ENCODE results near the gene ELFN2.

Gene ELFN2

DNA sequence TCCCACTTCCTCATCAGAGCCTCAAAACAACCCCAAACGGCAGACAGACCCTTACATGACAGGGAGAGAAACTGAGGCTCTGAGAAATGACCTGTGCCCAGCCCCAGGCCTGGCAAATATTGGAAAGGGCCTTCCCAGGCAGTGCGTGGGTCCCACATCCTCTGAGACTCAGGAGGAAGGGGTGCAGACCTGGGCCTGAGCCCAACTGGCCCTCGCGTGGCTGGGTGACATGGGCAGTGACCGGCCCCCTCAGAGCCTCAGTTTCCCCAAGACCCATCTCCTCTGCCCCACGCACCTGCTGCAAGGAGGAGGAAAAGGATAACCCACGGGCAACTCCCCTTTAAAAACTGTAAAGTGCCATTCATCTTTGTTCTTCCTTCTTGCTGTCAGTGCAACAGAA is 35.6 kb downstream of the ELFN2 start:
- no peak for TF ChIP-seq TAF1 (IDR thresholded peaks at IDR 0.05; ENCODE audit: low read depth)
- no peak for TF ChIP-seq EGR1 (IDR thresholded peaks at IDR 0.05)
- TF ChIP-seq FOXM1 (IDR thresholded peaks at IDR 0.05; ENCODE audit: borderline replicate concordance, low read depth) = no peak
- TF ChIP-seq, protein P1, sequence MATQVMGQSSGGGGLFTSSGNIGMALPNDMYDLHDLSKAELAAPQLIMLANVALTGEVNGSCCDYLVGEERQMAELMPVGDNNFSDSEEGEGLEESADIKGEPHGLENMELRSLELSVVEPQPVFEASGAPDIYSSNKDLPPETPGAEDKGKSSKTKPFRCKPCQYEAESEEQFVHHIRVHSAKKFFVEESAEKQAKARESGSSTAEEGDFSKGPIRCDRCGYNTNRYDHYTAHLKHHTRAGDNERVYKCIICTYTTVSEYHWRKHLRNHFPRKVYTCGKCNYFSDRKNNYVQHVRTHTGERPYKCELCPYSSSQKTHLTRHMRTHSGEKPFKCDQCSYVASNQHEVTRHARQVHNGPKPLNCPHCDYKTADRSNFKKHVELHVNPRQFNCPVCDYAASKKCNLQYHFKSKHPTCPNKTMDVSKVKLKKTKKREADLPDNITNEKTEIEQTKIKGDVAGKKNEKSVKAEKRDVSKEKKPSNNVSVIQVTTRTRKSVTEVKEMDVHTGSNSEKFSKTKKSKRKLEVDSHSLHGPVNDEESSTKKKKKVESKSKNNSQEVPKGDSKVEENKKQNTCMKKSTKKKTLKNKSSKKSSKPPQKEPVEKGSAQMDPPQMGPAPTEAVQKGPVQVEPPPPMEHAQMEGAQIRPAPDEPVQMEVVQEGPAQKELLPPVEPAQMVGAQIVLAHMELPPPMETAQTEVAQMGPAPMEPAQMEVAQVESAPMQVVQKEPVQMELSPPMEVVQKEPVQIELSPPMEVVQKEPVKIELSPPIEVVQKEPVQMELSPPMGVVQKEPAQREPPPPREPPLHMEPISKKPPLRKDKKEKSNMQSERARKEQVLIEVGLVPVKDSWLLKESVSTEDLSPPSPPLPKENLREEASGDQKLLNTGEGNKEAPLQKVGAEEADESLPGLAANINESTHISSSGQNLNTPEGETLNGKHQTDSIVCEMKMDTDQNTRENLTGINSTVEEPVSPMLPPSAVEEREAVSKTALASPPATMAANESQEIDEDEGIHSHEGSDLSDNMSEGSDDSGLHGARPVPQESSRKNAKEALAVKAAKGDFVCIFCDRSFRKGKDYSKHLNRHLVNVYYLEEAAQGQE (IDR thresholded peaks at IDR 0.05; ENCODE audit: low read depth) = no peak
- TF ChIP-seq TEAD4 (IDR thresholded peaks at IDR 0.05) = no peak
- TF ChIP-seq CEBPB (IDR thresholded peaks at IDR 0.05) = no peak
- no peak for TF ChIP-seq ZBTB7A (IDR thresholded peaks at IDR 0.05; ENCODE audit: low read depth)
- no peak for TF ChIP-seq YY1 (IDR thresholded peaks at IDR 0.05; ENCODE audit: low read depth)
- TF ChIP-seq, protein P2, sequence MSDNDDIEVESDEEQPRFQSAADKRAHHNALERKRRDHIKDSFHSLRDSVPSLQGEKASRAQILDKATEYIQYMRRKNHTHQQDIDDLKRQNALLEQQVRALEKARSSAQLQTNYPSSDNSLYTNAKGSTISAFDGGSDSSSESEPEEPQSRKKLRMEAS (IDR thresholded peaks at IDR 0.05) = no peak

DNA sequence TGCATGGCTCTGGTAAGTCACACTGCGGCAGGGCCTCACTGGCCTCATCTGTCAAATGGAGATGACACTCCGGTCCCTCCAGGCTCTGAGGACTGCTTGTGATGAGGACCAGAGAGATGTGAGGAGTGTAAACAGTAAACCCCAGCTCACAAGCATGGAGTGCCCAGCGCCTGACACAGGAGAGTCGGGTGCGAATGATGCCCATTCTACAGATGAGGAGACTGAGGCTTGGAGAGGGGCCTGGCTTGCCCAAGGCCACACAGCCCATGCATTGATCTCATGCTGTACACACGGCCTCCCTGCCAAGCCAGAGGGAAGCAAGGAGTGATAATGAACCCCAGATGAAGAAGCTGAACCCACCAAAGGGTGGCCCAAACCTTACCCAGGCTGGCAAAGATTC is 37.2 kb downstream of the ELFN2 start:
- TF ChIP-seq CEBPB (IDR thresholded peaks at IDR 0.05) (no peak), TAF1 (IDR thresholded peaks at IDR 0.05; ENCODE audit: low read depth) (no peak), YY1 (IDR thresholded peaks at IDR 0.05; ENCODE audit: low read depth) (no peak), EGR1 (IDR thresholded peaks at IDR 0.05) (no peak), EP300 (IDR thresholded peaks at IDR 0.05; ENCODE audit: borderline replicate concordance) (no peak), RAD21 (IDR thresholded peaks at IDR 0.05; ENCODE audit: low read depth) (no peak), TEAD4 (IDR thresholded peaks at IDR 0.05) (no peak), NFIC (IDR thresholded peaks at IDR 0.05) (no peak), FOXM1 (IDR thresholded peaks at IDR 0.05; ENCODE audit: borderline replicate concordance, low read depth) (no peak)
- TF ChIP-seq, protein P2 (IDR thresholded peaks at IDR 0.05) = no peak
- TF ChIP-seq, protein P1 (IDR thresholded peaks at IDR 0.05; ENCODE audit: low read depth) = no peak

DNA sequence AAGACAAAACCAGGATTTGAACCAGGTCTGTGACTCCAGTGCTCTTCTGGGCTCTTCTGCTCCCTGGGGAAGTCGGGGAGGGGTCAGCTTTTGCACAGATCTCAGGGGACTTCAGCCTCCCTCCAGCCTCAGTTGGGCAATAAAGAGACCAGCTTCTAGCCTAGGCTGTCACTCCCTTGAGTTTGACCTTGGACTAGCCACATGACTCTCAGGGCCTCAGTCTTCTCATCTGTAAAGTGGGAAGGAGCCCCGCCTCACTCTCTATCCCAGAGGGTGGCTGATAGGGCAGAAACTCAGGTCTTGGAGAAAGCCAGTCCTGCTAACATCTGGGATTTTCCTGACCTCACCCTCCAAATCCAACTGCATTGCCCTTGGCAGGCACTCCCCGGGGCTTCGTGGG is 38.7 kb downstream of the ELFN2 start:
- TF ChIP-seq EP300 (IDR thresholded peaks at IDR 0.05; ENCODE audit: borderline replicate concordance) (no peak), YY1 (IDR thresholded peaks at IDR 0.05; ENCODE audit: low read depth) (no peak), TAF1 (IDR thresholded peaks at IDR 0.05; ENCODE audit: low read depth) (no peak), TCF12 (IDR thresholded peaks at IDR 0.05; ENCODE audit: low read depth) (no peak), EGR1 (IDR thresholded peaks at IDR 0.05) (no peak), ZBTB7A (IDR thresholded peaks at IDR 0.05; ENCODE audit: low read depth) (no peak), NFIC (IDR thresholded peaks at IDR 0.05) (no peak), CREB1 (IDR thresholded peaks at IDR 0.05; ENCODE audit: low read depth) (no peak), CEBPB (IDR thresholded peaks at IDR 0.05) (no peak), TEAD4 (IDR thresholded peaks at IDR 0.05) (no peak), FOXM1 (IDR thresholded peaks at IDR 0.05; ENCODE audit: borderline replicate concordance, low read depth) (no peak), RAD21 (IDR thresholded peaks at IDR 0.05; ENCODE audit: low read depth) (no peak)
- TF ChIP-seq, protein P1 (IDR thresholded peaks at IDR 0.05; ENCODE audit: low read depth) = no peak
- TF ChIP-seq, protein P2 (IDR thresholded peaks at IDR 0.05) = no peak
- TF ChIP-seq, protein P3, sequence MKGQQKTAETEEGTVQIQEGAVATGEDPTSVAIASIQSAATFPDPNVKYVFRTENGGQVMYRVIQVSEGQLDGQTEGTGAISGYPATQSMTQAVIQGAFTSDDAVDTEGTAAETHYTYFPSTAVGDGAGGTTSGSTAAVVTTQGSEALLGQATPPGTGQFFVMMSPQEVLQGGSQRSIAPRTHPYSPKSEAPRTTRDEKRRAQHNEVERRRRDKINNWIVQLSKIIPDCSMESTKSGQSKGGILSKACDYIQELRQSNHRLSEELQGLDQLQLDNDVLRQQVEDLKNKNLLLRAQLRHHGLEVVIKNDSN (IDR thresholded peaks at IDR 0.05) = no peak

DNA sequence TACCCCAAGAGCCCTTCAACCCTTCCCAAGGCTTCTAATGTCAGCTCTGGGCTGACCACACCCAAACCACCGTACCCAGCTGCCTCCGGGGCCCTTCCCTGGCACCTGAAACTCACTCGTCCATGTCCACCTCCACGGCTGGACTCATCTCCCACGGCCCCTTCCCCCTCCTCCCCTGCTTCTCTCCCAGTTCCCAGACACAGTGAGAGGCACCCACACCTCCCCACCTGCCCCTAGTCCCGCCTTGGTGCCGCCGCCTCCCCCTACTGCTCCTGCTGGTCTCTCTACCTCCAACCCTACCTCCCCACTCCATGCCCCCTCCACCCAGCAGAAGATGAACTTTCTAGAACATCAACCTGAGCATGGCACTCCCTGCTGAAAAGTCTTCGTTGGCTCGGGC is 39.5 kb downstream of the ELFN2 start:
- TF ChIP-seq, protein P3 (IDR thresholded peaks at IDR 0.05) = no peak
- TF ChIP-seq, protein P1 (IDR thresholded peaks at IDR 0.05; ENCODE audit: low read depth) = no peak
- TF ChIP-seq CREB1 (IDR thresholded peaks at IDR 0.05; ENCODE audit: low read depth) = no peak
- no peak for TF ChIP-seq NFIC (IDR thresholded peaks at IDR 0.05)
- TF ChIP-seq CEBPB (IDR thresholded peaks at IDR 0.05) = no peak
- TF ChIP-seq TCF12 (IDR thresholded peaks at IDR 0.05; ENCODE audit: low read depth) = no peak
- TF ChIP-seq TAF1 (IDR thresholded peaks at IDR 0.05; ENCODE audit: low read depth) = no peak
- no peak for TF ChIP-seq YY1 (IDR thresholded peaks at IDR 0.05; ENCODE audit: low read depth)

Measured in Ishikawa (cell line).